NCI-H524 (cell line): ENCODE data around the gene ABAT.
"Not testable (repeated sequence)": the region's sequence is repeated elsewhere in the genome, so short reads cannot be mapped to it uniquely, and the experiment has no call there.

Source experiments
- DNase-seq, 2 experiments: peaks; one replicate each; lab custom pipeline; 2025; lab: John Stamatoyannopoulos, UW

ABAT gene

GRCh38 chr16:8785408-8785807 lies 111.0 kb downstream of the ABAT start:
- no peak for DNase-seq

- not testable (repeated sequence) for DNase-seq
Measured at GRCh38 chr16:8786316-8786715, 111.9 kb downstream of the ABAT start.

- DNase-seq, result no peak
Measured at GRCh38 chr16:8788578-8789172, 114.3 kb downstream of the ABAT start.

- no peak for DNase-seq
Measured at GRCh38 chr16:8795091-8795490, 120.7 kb downstream of the ABAT start.

GRCh38 chr16:8795818-8796217 lies 121.4 kb downstream of the ABAT start:
- no peak for DNase-seq

- no peak for DNase-seq
Measured at GRCh38 chr16:8796469-8797363, 122.3 kb downstream of the ABAT start.

GRCh38 chr16:8797364-8798173 lies 123.2 kb downstream of the ABAT start, which contains the start of the genes PMM2 and TMEM186:
Gene PMM2 (plus strand): TSS chr16:8797839. CDS start chr16:8797883, 44 bp downstream.
Gene TMEM186 (minus strand): TSS chr16:8797639. CDS start chr16:8797614, 25 bp downstream.
- peak; percentile 97 to 99 for DNase-seq

- no peak for DNase-seq
Measured at GRCh38 chr16:8798174-8798527, 123.7 kb downstream of the ABAT start.

GRCh38 chr16:8798535-8799157 lies 124.2 kb downstream of the ABAT start:
- DNase-seq, result no peak

GRCh38 chr16:8801701-8802100 lies 127.3 kb downstream of the ABAT start:
- DNase-seq, result no peak

- not testable (repeated sequence) for DNase-seq
Measured at GRCh38 chr16:8803733-8804132, 129.3 kb downstream of the ABAT start.

- no peak for DNase-seq
Measured at GRCh38 chr16:8804313-8804712, 129.9 kb downstream of the ABAT start.

GRCh38 chr16:8806272-8806983 lies 132.0 kb downstream of the ABAT start:
- no peak for DNase-seq

- no peak for DNase-seq
Measured at GRCh38 chr16:8807189-8807588, 132.8 kb downstream of the ABAT start.

GRCh38 chr16:8808009-8808408 lies 133.6 kb downstream of the ABAT start:
- DNase-seq, result no peak

- no peak for DNase-seq
Measured at GRCh38 chr16:8808613-8809353, 134.4 kb downstream of the ABAT start.

- DNase-seq, result no peak
Measured at GRCh38 chr16:8812162-8812843, 137.9 kb downstream of the ABAT start.

- DNase-seq, result no peak
Measured at GRCh38 chr16:8814095-8814806, 139.8 kb downstream of the ABAT start.

- no peak for DNase-seq
Measured at GRCh38 chr16:8816967-8817655, 142.7 kb downstream of the ABAT start.
